Heart left ventricle (tissue), 16 donors: Measurements from ENCODE around the gene CDT1. TPM values are rescaled to one million over a fixed set of nuclear protein-coding genes. Genes with fewer than 3 reads are reported as not detected.

Experiments used
- ATAC-seq, 4 donors: fragments of 200-7000 bp; cut with Tn5 transposase; one replicate each; pipeline ENCODE4 v1.9.1; 2020 to 2022; ENCODE audit warnings: moderate library complexity in 4 of 4, mild to moderate bottlenecking in 3 of 4, moderate number of reproducible peaks in 1 of 4
- DNase-seq, 5 donors: peaks; one replicate each; pipeline ENCODE4 v3.0.0-alpha.2; 2020
- H3K27ac ChIP-seq, 12 donors: fragments of 200-600 bp; sonication (generic) in 4 of 12; one replicate each; pipeline versions ENCODE4 v1.5.0 to v1.8.0; 2016 to 2022; ENCODE audit warnings: mild to moderate bottlenecking in 2 of 12
- H3K27me3 ChIP-seq, 9 donors: fragments of 200-600 bp; sonication (generic) in 2 of 9; one replicate each; pipeline versions ENCODE4 v1.5.1 to v1.8.0; 2016 to 2022; ENCODE audit warnings: mild to moderate bottlenecking in 3 of 9
- H3K36me3 ChIP-seq, 9 donors: fragments of 200-600 bp; sonication (generic) in 2 of 9; one replicate each; pipeline versions ENCODE4 v1.5.0 to v1.8.0; 2018 to 2022; ENCODE audit warnings: mild to moderate bottlenecking in 2 of 9
- H3K4me1 ChIP-seq, 12 donors: fragments of 200-600 bp; sonication (generic) in 4 of 12; one replicate each; pipeline versions ENCODE4 v1.5.0 to v1.8.0; 2016 to 2022; ENCODE audit warnings: mild to moderate bottlenecking in 3 of 12
- H3K4me3 ChIP-seq, 12 donors: fragments of 200-600 bp; sonication (generic) in 4 of 12; one replicate each; pipeline versions ENCODE4 v1.5.0 to v1.8.0; 2017 to 2022; ENCODE audit warnings: mild to moderate bottlenecking in 9 of 12, moderate library complexity in 4 of 12
- H3K9me3 ChIP-seq, 12 donors: fragments of 200-600 bp; sonication (generic) in 4 of 12; one replicate each; pipeline versions ENCODE4 v1.5.0 to v1.8.0; 2016 to 2022; ENCODE audit warnings: mild to moderate bottlenecking in 1 of 12
- POLR2A ChIP-seq, 2 donors: fragments of 450-650 bp; IDR thresholded peaks; one replicate each; pipeline ENCODE4 v1.6.1; 2017; ENCODE audit warnings: antibody characterized with exemption in 2 of 2, mild to moderate bottlenecking in 2 of 2, moderate library complexity in 2 of 2
- WGBS, 4 donors: extraction: QIAGEN DNeasy Blood & Tissue Kit in 2 of 4; methylation state at CpG; one replicate each; pipeline versions ENCODE4 v1.1.5 to v1.1.7; 2013 to 2018; 5-methylcytosine and 5-hydroxymethylcytosine counted together
- intact Hi-C, 10 donors: fragments of 100-400 bp; cut with DNase I; formaldehyde crosslinking; loops; one replicate each; pipeline versions ENCODE4 v1.11.1 to v1.14.2; 2022
- polyA plus RNA-seq, 2 donors: library from polyadenylated mRNA; stranded (reverse); fragments of 200-250 nt; gene quantifications; one replicate each; pipeline ENCODE4 v1.2.3, GENCODE V29; 2013
- total RNA-seq, 9 donors: library from RNA; depleted of rRNA in 2 of 9; stranded (reverse); fragments of >200 nt in 2 of 9; fragmentation: NEBNext Ultra II Directional in 3 of 9; extraction: Animal tissue kit (Norgen Biotek cat#: 25700) in 3 of 9; gene quantifications; one replicate each; pipeline versions ENCODE4 v1.1.0 to v1.2.4, GENCODE V29; 2016 to 2023
- TF ChIP-seq, protein P1 (sequence below), 12 donors: fragments of 200-600 bp; sonication (generic) in 4 of 12; IDR thresholded peaks; one replicate each; pipeline versions ENCODE4 v1.5.0 to v1.8.0; 2018 to 2022; ENCODE audit warnings: antibody characterized with exemption in 12 of 12, mild to moderate bottlenecking in 5 of 12
- donor health status: ischemic (EF 13 %, LVEDD 7.1; RV severe dilation, severe dysfunction).
- donor health status: healthy with polysubstance abuse.
- donor health status: DM: no; HTN: yes; CAD: no.
- donor health status: DM: no; HTN: no; CAD: no.
- donor health status: ischemic (EF 25% LVEDD 6.9; RV normal size, moderate dysfunction).
- donor health status: ischemic (EF 25% LVEDD 5.7; RV mildly dilated, moderate dysfunction).
- donor health status: healthy.
- donor health status: DM: yes; HTN: yes; CAD: no.
- donor health status: ischemic (EF 35%, LVEDD 5.7; RV mildly dilated, moderate dysfunction).
- donor health status: nonischemic (EF 11% LVEDD 7.7; RV severe dilation, severe dysfunction).
- donor health status: DM: yes; HTN: yes; CAD: no.
- donor health status: PGD.
- donor health status: ischemic (EF 29% LVEDD 5.4; RV normal size, mild dysfunction).
- donor health status: nonischemic (EF 23%, LVEDD 6.1; RV moderate dilation, normal function).

Gene CDT1
- total and polyA plus RNA-seq, 11 donors = 0.19 to 6.1 (median 0.61) TPM

- TF ChIP-seq POLR2A (IDR thresholded peaks at IDR 0.05) = no peak
- TF ChIP-seq, protein P1, sequence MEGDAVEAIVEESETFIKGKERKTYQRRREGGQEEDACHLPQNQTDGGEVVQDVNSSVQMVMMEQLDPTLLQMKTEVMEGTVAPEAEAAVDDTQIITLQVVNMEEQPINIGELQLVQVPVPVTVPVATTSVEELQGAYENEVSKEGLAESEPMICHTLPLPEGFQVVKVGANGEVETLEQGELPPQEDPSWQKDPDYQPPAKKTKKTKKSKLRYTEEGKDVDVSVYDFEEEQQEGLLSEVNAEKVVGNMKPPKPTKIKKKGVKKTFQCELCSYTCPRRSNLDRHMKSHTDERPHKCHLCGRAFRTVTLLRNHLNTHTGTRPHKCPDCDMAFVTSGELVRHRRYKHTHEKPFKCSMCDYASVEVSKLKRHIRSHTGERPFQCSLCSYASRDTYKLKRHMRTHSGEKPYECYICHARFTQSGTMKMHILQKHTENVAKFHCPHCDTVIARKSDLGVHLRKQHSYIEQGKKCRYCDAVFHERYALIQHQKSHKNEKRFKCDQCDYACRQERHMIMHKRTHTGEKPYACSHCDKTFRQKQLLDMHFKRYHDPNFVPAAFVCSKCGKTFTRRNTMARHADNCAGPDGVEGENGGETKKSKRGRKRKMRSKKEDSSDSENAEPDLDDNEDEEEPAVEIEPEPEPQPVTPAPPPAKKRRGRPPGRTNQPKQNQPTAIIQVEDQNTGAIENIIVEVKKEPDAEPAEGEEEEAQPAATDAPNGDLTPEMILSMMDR (IDR thresholded peaks at IDR 0.05) = no peak
- DNase-seq (no peak), ATAC-seq (no peak)
- Histone ChIP-seq H3K9me3 (no peaks in the 10 kb centered on the region), H3K4me1 (peaks cover 3 to 81% (median 53%) of the 10 kb centered on the region in 12 donors), H3K4me3 (no peak overlapping the region), H3K27ac (peak overlapping the region in 7 of 12 donors; percentile 1 to 83 (median 23)), H3K27me3 (no peaks in the 10 kb centered on the region), H3K36me3 (peaks cover 0 to 6% (median 0%) of the 10 kb centered on the region in 9 donors)
- intact Hi-C loops = no loop called here
- WGBS, 4 donors = 91 to 94% (median 93%) methylated on average over 26 to 32 of the region's 32 CpGs
Measured at GRCh38 chr16:88774544-88775393, 28.8 kb upstream of the CDT1 start.

DNA sequence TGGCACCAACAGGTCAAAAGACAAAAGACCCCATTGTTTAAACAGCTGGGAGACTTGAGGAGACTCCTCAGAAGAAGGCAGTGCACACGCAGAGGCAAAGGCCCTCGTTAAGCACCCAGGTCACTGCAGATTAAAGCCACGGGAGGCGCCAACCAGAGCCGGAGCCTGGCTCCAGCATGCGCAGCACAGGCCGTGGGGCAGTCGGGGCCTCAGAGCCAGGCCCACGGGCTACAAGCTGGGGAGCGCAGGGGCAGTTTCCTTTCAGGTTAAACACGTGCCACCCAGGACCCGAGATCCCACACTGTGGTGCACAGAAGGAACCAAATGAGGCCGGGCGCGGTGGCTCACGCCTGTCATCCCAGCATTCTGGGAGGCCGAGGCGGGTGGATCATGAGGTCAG is 27.8 kb upstream of the CDT1 start:
- intact Hi-C loops = no loop called here
- DNase-seq = no peak
- Histone ChIP-seq H3K4me3 (no peak overlapping the region), H3K27me3 (no peaks in the 10 kb centered on the region), H3K27ac (peak overlapping the region in 1 of 12 donors; percentile 91), H3K9me3 (no peaks in the 10 kb centered on the region), H3K36me3 (peaks cover 0 to 6% (median 0%) of the 10 kb centered on the region in 9 donors), H3K4me1 (peaks cover 0 to 81% (median 54%) of the 10 kb centered on the region in 12 donors)
- no peak for TF ChIP-seq POLR2A (IDR thresholded peaks at IDR 0.05)
- TF ChIP-seq, protein P1 (IDR thresholded peaks at IDR 0.05) = no peak
- 93 to 94% (median 93%) methylated on average over 18 of the region's 18 CpGs for WGBS, 4 donors
- no peak for ATAC-seq

GRCh38 chr16:88777471-88778270 is 25.9 kb upstream of the CDT1 start:
- Histone ChIP-seq H3K36me3 (peaks cover 0 to 6% (median 0%) of the 10 kb centered on the region in 9 donors), H3K27me3 (no peaks in the 10 kb centered on the region), H3K4me3 (no peak overlapping the region), H3K9me3 (no peaks in the 10 kb centered on the region), H3K27ac (peak overlapping the region in 1 of 12 donors; percentile 91), H3K4me1 (peaks cover 0 to 84% (median 57%) of the 10 kb centered on the region in 12 donors)
- ATAC-seq (no peak), DNase-seq (no peak)
- no peak for TF ChIP-seq POLR2A (IDR thresholded peaks at IDR 0.05)
- TF ChIP-seq, protein P1 (IDR thresholded peaks at IDR 0.05) = no peak
- intact Hi-C loops = no loop called here
- 85 to 90% (median 90%) methylated on average over 32 to 34 of the region's 34 CpGs for WGBS, 4 donors

GRCh38 chr16:88778271-88778525 is 25.4 kb upstream of the CDT1 start:
- intact Hi-C loops = no loop called here
- H3K4me3 ChIP-seq = no peak overlapping the region
- H3K9me3 ChIP-seq = no peaks in the 10 kb centered on the region
- no peaks in the 10 kb centered on the region for H3K27me3 ChIP-seq
- WGBS, 4 donors = 87 to 90% (median 89%) methylated on average over 5 to 7 of the region's 7 CpGs
- peak overlapping the region in 1 of 12 donors; percentile 91 for H3K27ac ChIP-seq
- TF ChIP-seq POLR2A (IDR thresholded peaks at IDR 0.05) = no peak
- TF ChIP-seq, protein P1 (IDR thresholded peaks at IDR 0.05) = no peak
- no peak for DNase-seq
- ATAC-seq = no peak
- H3K36me3 ChIP-seq = peaks cover 0 to 6% (median 0%) of the 10 kb centered on the region in 9 donors
- peaks cover 0 to 84% (median 57%) of the 10 kb centered on the region in 12 donors for H3K4me1 ChIP-seq
